SK-N-SH treated with all-trans-retinoic acid at 6 μM for 48 hours (cell line): ENCODE data around the gene GGTLC3.
"Not testable (repeated sequence)": the region's sequence is repeated elsewhere in the genome, so short reads cannot be mapped to it uniquely, and the experiment has no call there.

Experiments used
- ATAC-seq: fragments of 200-7000 bp; cut with Tn5 transposase; 3 replicates; pipeline ENCODE4 v1.9.1; 2020; ENCODE audit warnings: mild to moderate bottlenecking, moderate library complexity

The GGTLC3 gene

DNA sequence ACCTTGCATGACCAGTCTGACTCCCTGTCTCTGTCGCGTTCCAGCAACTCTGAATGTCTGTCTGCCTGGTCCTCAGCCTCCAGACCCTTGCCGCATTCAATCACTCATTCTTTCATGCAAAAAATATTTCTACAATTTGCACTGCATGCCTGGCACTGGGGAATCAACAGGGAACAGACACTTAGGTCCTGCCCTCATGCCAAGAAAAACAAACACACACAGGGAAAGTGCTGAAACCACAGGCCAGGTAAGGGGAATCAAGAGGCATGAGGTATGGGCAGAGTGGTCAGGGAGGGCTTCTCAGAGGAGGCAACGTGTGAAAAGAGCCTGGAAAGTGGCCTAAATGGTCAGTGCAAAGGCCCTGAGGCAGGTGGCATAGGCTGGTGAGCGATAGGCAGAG lies at the start of gene GGTLC3:
Gene GGTLC3 (minus strand): TSS at position 101 of the 400 bp plus-strand sequence. CDS start 264 bp downstream, outside the sequence.
- ATAC-seq: not testable (repeated sequence)

DNA sequence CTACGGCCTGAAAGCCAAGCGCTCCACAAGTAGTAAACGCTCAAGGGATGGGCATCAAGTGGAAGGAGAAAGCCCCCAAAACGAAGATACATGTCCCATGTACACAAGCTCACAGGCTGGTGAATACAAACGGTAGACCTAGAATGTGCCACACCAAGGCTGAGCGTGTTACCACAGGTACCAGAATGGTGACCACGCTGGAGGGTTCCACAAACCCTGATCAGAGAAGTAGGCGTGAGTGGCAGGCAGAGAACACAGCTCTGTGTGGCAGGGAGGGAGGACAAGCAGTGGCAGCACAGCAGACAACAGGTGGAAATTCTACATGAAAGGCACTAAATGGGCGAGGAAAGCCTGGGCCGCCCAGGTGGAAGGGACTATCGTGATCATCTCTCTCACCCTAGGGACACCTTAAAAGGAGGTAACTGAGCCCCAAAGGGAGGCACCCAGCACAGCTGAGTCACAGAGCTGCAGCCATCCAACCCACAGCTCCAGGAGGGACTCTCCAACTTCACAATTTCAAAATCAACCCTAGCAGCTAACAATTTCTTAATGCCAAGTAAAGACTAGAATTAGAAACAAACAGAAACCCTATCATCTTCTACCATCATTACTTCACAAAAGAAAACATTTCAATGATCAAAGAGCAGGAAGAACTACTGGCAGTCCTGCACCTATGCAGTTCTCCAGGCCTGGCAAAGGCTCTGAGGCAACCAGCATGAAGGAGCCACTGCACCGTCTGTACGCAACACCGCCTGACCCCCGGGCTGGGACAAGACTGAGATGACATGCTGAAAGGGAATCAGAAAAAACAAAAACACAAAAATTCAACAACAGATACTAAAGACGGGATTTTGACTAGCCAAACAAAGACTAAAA lies 42.4 kb upstream of the GGTLC3 start:
- ATAC-seq: not testable (repeated sequence)

DNA sequence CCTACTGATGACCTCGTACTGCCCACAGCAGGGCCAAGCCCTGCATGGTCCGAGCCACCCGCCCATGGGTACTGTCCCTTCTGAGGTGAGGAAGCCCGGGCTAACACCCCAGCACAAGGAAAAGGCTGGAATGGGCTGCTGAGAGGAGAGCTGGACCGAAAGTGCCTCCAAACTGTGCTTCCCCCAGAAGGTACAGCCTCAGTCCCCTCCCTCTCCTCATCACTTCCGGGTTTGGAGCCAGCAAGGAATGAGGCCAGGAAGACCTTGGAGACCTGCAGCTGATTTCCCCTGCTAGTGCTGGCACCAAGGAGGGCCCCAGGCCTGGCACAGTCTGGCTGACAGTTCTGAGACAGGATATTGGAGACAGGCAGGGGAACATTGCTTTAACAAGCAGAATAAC lies 41.0 kb upstream of the GGTLC3 start:
- ATAC-seq: peak; percentile 54

DNA sequence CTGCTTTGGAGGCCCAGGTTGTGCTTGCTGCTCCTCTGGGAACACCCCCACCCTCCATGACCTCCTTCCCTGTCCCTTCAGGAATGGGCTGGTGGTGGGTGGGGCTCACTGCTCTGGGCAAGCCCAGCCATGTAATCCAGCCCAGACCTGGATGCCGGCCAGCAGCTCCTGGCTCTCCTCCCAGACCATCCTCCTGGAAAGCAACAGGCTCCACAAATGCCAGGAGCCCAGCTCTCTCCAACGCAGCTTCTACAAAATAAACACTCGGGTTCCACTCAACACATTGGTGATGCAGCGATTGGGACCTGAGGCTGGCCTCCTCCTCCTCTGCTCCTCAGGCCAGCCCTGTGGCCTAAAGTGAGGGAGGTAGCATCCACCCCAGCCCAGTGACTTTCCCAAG lies 40.6 kb upstream of the GGTLC3 start:
- peak; percentile 92 for ATAC-seq

DNA sequence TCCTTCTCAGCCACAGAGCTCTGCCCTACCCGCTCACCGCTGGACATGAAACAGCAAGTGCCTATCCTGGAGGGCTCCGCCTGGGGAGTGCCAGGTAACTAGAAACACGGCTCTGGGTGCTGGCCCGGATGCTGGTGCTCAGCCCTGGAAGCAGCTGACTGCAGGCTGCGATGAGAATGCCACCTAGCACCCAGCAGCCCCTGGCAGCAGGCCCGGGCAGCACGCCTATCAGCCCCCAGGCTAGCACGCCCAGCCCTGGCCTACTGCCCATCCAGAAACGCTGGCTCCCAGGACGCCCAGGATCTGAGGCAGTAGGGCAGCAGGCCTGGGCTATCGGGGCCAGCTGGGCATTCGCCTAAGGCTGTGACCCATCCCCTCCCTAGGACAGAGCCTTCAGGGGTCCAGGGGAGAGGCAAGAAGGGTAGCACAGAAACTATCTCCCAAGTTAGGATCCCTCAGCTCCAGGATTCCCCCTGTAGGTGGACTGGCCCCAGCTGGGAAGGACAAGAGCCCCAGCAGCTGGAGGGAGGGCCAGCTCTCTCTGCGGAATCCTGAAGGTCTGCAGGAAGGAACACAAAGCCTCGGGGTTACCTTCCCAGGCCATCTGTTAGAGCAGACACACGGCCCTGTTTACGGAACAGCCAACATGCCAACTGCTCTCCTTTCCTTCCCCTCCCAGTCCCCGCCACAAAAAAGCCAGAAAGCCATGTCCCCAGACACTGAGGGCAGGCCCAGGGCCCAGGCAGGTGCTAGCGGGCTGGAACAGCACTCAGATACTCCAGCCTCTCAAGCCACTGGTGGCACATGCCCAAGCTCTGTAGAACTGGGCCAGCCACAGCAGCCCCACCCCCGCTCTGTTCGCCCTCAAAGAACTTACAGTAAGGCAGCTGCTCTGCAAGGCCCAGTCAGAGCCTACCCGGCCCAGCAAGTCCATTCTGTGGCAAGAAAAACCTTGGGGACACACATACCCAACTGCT lies 36.6 kb upstream of the GGTLC3 start:
- ATAC-seq: peak; percentile 38

DNA sequence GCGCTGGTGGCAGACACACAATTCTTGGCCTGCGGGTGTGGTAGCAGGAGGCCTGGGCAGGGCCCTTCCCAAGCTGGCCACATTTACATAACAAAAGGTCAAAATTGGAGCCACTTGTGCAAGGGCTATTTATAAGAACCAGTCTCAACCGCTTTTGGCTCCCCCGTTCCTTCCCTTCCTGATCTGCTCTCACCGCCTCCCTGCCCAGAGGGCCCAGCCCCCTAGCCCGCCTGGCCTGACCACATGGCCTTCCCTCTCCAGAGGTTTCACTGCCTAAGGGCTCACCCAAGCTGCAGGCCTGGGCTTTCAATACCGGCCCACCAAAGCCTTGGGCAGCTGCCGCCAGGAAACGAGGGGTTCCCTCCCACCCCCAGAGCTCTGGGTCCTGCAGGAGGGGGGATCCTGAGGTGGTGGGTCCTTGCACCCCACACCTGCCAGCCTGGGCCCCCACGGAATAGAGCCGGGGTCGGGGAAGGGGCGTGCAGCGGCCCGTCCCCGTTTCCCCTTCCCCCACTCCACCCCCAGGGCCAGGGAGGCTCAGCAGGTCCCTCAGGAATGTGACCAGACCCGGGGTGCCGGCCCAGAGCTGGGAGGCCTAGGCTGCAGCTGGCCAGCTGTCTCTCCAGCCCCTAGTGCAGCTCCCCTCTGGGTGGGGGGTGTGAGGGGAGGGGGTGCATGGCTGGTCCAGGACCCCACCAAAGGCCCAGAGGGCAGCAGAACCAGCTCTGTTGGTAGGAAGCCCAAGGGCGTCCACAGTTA lies 35.1 kb upstream of the GGTLC3 start:
- not testable (repeated sequence) for ATAC-seq

DNA sequence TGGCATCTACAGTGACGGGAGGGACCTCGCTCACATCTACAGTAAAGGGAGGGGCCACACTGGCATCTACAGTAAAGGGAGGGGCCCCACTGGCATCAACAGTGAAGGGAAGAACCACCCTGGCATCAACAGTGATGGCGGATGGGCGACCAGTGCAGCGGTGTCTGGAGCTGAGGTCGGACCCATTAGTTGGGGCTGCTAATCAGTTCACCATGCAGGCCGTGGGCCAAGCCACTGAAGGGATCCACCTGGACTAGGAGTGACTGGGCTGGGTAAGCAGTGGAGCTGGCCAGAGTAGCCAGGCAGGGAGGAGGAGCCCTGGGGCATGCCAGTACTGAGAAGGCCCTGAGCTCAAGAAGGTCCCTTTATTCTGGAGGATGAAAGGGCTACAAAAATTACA lies 33.1 kb upstream of the GGTLC3 start:
- ATAC-seq: not testable (repeated sequence)

DNA sequence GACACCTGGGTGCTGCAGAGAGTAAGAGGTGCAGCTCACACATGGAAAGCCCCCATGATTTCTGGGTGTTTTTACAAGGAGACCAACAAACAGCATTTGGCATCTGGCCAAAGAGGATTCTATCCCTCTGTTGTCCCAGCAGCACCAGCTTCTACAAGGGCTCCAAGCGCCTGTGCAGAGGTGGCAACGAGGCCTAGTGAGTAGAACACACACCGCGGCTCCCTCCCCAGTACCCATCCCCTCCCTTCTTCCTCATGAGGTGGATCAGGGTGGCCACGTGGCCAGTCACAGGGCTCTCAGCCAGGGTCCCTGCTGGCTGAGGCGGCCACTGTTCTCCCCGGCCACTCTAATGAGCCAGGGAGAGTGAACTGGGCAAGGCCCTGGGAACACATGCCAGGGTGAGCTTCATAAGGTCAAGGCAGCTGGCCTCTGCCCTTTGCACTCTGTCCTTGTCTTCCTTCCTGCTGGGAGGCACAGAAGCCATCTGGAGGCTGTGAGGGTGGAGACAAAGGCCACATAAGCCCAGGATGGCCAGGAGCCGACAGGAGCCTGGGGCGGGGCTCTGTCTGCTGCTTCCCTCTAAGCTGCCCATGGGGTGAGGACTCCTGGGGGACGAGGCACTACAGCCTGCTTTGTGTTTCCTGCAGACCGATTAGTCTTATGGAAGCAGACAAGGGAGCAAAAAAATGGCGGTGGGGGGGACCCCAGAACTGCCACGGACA lies 31.7 kb upstream of the GGTLC3 start:
- ATAC-seq: not testable (repeated sequence)

DNA sequence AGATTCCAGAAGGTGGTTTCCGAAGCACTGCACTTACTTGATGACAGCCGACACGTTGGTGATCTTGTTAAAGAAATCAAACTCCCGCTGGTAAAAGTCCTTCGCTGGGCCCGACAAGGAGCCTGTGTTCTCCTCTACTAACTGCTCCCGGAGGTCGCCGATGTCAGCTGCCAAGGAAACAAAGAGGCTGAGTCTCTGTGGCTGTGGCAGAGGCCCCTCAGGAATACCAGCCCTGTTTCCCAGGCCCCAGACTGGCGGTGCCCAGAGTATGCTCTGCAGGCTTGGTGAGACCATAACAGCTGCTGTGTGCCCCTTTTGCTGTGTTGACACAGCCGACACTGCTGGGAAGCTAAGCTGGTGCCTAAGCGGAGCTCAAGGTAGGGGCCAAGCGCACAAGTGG lies 26.7 kb upstream of the GGTLC3 start:
- not testable (repeated sequence) for ATAC-seq

DNA sequence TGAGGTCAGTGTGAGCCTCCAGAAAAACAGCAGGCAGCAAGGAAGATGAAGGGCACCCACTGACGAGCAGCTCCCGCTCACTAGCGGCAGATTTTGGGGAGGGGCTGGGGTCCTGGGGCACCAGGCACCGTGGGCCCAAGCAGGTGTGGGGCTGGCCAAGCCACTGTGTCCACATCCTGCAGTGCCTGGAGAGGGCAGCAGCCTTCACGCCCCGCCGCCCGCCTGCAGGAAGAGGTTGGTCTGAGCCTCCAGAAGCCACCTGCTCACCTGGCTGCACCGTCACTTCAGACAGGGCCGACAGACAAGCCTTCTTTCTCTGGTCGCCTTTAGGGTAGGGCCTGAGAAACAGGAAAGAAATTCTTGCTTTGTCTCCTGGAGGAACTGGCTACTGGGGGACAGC lies 25.4 kb upstream of the GGTLC3 start:
- not testable (repeated sequence) for ATAC-seq

DNA sequence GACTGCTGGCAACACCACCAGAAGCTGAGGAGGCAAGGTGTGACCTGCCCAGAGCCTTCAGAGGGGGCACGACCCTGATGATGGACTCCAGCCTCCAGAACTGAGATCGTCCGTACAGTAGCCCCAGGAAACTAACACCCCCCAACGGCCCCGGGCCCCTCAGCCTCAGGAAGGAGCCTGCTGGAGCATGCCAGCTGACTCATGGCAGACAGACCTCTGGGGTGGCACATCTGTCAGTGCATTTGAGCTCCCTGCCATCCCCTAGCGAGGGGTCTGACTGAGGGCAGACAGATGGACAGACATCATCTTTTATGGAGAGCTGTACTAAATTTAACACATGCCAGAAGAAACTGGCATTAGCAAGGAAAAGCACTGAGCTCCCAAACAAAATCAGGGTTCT lies 22.0 kb upstream of the GGTLC3 start:
- not testable (repeated sequence) for ATAC-seq

DNA sequence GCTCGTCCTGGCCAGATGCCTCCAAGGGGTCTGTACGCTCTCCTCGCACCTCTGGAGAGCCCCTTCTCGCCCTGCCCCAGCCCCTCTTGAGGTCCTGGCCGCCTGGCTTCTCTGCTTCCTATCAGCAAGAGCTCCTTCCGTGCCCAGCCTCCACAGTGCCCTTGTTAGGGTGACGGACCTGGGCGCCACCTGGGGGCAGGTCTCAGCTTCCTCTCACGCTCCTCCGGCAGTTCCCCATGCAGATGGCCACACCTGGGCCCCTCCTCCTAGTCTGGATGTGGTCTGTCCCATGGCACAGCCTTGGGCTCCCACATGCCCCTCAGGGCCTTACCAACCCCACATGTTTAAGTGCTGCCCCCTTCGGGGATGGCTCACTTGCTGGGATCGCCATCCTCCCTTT lies 16.4 kb upstream of the GGTLC3 start:
- not testable (repeated sequence) for ATAC-seq

DNA sequence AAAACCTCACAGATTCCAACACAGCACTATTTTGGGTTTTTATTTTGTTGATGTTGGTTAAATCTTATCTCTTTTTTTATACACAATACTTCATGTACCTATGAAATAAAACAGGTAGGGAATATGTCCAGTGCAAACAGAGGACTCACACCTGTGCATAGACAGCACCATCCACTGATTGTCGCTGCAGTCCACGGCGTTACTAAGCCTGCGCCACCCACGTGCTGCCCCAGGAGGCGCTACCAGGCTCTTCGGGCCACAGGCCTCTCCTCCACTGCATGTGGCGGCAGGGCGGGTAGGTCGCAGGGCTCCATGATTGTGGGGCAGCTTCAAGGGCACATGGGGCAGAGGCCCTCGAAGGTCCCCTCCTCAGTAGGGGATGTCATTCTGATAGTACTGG lies 15.7 kb upstream of the GGTLC3 start:
- ATAC-seq: not testable (repeated sequence)

DNA sequence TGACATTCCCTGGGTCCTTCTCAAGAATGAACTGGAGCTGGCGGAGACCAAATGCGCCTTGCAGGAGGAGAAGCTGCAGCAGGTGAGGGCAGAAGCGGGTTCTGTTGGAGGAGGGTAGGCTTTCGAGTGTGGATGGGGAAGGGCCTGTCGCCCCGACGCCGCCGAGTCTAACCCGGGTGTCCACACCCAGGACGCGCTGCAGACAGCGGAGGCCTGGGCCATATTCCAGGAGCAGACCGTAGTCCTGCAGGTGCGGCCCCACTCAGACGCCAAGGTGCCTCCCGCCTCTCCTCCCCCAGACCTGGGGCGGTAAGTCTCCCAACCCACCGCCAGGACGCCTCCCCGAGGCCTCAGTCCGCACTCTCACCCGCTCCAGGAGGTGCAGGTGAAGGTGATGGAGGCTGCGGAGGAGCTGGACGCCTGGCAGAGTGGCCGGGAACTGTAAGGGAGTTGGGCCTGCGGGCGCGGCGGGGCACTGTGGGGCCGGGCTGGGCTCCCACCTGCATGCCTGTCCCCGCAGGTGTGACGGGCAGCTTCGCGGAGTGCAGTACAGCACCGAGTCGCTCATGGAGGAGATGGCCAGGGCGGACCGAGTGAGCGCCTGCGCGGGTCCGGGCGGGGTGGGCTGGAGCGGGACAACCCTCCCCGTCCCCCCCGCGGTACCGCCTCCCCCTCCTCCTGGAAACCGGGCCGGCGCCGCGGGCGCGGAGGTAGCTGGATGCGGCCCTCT lies 11.6 kb upstream of the GGTLC3 start:
- ATAC-seq: peak; percentile 6

DNA sequence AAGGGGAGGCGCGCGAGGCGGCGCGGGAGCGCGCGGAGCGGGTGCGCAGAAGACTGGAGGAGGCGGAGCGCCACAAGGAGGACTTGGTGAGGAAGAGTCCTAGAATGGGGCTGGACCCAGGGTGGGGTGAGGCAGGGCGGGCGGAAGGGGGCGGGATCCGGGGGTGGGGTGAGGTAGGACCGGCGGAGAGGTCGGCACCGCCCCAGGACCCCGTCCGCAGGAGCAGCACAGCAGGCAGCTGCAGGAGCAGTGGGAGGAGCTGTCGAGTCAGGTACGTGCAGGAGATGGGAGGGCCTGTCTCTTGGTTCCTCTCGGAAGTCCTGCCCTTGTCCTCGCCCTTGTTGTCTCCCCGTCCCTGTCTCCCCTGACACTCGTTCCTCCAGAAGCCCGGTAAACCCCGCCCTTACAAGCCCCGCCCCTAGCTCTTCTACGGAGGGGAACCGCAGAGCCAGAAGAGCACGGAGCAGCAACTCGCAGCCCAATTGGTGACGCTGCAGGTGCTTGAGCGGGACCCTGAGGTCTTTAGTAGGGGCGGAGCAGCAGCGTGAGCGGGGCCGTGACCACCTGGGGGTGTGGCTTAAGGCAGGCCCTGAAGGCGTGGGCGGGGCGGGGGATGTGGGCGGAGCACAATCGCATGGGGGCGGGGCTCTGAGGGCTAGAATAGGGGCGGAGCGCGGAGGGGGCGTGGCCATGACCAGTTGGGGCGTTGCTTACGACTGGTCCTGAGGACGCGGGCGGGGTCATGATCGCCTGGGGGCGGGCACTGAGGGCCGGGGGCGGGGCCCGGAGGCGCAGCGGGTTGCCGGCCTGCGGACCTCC lies 10.8 kb upstream of the GGTLC3 start:
- peak; percentile 92 for ATAC-seq

DNA sequence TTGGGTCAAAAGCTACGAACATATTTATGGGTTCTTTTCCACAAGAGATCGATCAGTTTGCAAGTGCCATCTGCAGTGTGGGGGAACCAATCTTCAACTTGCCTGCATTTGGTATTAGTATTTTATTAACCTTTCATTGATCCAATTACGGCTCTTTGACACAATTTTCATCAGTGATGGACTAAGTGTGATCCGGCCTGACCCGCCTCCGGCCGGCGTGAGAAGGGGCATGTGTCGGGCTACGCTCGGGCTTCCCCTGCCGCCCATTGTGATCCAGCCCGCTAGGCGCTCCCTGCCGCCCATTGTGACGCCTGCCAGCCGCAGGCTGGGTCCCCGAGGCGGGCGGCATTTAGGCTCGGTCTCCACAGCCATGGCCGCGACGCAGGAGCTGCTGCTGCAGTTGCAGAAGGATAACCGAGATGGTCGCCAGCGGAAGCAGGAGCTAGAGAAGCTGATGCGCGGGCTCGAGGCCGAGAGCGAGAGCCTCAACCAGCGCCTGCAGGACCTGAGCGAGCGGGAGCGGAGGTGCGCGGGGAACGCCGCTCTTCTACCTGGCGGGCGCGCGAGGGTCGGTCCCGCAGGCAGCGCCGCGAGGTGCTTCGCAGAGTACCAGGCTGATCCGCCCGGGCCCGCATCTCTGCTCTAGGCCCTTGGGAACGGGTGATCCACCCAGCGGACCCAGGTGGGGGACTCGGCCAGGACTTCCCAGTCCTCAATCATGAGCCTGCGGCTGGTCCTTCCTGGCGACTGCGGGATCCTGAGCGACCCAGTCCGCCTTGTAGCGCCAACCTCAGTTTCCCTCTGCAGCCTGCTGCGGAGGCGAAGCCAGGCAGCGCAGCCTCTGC lies 10.0 kb upstream of the GGTLC3 start, which contains the start of gene TMEM191B:
Gene TMEM191B (plus strand): TSS at position 51 of the 845 bp plus-strand sequence. CDS start 179 bp downstream, at position 230.
- peak; percentile 55 for ATAC-seq

DNA sequence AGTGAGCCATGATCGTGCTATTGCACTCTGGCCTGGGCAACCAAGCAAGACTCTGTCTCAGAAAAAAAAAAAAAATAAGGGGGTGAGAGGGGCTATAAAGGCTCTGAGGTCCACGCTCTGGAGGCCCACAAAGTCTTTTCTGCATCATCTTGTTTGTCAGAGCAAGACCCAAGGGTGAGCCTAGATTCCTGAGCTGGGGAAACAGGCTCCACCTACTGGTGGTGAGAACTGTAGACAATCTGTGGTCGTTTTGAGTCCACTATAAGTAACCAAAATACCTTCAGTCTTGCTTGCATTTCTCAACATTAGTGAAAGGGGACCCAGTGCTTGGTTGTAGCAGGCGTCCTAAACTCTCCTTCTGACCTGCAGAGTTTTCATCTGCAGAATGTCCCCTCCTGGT lies 5.4 kb upstream of the GGTLC3 start:
- ATAC-seq: peak; percentile 64

DNA sequence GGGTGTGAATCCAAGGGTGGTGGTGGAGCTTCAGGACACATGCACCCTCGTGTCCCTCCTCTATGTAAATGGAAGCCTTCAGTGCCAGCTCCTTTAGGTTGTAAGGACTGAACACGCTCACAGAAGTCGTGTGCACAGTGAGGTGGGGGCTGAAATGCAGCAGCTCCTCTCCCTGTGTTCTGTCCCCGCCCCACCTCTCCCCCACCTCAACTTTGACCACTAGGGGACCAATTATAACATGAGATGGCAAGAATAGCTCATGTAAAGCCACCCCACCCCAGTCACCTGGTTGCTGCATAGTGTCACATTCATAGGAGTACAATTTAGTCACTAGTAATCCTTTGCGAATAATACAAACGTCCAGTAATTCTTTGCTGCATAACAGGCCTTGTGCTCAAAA lies 4.8 kb upstream of the GGTLC3 start:
- ATAC-seq: 0 out of 3 replicates have a peak, but pooled peaks have one; percentile 28

DNA sequence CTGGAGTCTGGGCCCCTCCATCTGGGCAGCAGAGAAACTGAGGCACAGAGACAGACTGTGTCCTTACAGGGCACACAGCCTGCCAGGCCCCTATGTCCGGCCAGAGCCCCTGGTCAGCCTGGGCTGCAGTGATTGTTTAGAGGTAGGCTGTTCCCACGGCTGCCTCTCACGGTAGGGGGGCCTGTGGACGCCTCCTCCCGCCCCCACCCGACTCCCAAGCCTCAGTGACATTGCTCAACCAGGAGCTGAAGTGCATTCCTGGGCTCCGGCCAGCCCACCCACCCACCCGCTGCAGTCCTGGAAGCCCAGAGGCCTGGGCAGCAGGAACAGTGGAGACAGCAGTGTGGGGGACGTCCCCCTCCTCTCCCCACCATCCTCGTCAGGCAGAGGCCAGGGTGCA lies 4.5 kb downstream of the GGTLC3 start:
- not testable (repeated sequence) for ATAC-seq
